ENCODE results near the gene USP34.
"Not testable (repeated sequence)": the region's sequence is repeated elsewhere in the genome, so short reads cannot be mapped to it uniquely, and the experiment has no call there.

Gene USP34

DNA sequence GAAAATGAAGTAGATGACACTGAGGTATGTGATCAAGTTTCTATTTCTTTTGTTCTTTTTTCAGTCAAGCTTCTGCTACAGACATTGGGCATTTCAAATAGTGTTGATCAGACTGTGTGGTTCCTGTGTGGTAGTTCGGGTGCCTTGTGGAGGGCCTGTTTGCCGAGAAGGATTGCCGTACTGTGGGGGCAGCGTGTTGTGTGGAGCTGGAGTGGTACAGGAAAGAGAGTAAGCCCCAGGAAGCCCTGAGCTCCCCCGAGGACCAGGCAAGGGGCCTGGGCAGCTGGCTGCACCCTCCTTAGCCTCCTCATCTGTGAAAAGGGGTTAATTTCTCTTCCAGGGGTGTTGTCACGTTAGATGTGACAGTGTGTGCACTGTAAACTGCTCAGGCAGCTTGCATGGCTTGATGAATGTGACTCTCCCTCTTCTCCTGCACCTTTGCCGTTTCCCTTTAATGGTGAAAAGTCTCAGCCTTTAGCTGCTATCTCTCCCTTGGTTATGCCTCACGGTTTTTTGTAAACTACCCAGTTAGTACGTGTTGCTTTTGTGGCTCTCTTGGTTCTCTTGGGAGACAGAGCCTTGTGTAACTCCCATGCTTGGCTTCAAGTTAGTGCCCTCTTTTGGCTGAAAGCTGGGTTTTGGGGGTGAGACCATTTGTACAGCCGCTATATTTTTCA lies 289.4 kb downstream of the USP34 start:
- no peak for DNase-seq

- no peak for DNase-seq
Measured at GRCh38 chr2:61180686-61181085, 290.2 kb downstream of the USP34 start.

DNA sequence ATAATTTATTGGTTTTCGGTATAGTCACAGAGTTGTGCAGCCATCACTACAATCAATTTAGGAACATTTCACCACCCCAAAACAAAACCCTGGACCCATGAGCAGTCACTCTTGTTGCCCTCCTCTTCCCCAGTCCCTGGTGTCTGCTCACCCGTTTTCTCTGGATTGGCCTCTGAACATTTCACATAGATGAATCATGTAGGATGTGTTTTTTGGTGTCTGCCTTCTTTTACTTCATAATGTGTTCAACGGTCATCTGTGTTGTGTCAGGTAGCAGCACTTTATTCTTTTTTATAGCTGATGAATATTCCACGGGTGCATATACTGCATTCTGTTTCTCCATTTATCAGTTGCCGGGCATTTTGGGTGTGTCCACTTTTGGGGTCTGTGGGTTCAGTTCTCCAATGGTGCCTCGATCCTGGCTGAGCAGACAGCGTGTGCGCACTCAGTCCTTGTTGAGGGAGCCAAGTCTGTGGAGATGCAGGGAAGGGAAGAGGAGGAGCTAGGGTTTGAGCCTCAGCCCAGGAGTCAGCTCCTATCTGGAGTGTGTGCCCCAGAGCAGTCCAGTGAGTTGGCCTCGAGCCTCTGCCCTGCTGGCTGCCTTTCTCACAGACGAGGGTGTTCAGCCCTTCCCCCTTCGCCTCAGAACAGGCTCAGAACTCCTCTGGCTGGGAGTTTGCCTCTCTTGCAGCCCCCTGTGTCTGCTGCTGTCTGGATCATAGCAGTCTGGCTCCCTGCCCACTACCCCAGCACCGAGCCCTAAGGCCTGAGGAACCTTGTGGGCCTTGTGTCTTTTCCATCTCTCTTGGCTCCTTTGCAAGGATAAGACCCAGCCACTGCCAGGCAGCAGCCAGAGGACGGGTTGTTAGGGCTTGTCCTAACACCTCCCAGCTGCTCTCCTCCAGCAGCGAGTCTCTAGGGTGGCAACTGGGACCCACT lies 290.9 kb downstream of the USP34 start:
- no peak for DNase-seq

- no peak for DNase-seq
Measured at GRCh38 chr2:61178603-61179545, 292.0 kb downstream of the USP34 start.

- peak; percentile 32 for DNase-seq
Measured at GRCh38 chr2:61177727-61178549, 292.9 kb downstream of the USP34 start.

DNA sequence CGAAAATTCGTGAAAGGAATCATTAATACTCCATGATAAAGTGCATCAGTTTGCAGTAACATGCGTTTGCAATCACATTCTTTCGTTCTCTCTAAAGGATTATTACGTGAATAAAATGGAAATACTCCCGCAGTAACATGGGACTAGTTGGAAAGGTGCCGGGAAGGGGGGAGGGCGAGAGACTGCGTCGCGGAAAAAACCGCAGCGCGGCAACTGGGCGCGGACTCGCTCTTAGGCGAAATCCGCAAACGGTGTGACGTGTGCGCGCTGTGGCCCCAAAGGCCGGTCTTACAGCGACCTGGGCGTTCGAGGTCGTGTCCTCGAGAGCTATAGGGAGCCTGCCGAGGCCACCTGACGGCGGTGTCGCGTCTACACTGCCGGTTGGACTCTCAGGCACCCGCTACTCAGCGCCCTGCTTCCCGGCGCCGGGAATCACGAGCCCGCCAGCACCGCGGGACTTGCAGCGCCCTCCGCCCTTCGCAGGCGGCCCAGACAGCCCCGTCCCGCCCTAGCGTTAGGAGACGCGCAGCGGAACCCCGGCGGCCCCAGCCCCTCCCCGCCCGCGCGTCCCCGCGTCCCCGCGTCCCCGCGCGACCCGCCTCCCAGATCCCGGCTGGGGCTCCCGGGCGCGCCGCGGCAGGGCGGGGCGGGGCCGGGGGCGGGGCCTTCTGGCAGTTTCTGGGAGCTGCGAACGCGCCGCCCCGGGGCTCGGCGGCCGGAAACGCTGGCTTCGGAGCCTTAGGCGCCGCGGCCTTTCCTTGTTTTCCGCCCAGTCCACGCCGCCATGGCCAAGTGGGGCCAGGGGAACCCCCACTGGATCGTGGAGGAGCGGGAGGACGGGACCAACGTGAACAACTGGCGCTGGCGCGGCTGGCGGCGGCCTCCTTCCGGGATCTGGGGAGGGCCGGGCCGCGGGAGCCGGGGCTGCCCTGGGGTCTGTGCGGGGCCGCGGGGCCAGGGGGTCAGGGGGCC lies 293.8 kb downstream of the USP34 start:
- peak; percentile 94 for DNase-seq

GRCh38 chr2:61175036-61175435 lies 295.9 kb downstream of the USP34 start:
- no peak for DNase-seq

DNA sequence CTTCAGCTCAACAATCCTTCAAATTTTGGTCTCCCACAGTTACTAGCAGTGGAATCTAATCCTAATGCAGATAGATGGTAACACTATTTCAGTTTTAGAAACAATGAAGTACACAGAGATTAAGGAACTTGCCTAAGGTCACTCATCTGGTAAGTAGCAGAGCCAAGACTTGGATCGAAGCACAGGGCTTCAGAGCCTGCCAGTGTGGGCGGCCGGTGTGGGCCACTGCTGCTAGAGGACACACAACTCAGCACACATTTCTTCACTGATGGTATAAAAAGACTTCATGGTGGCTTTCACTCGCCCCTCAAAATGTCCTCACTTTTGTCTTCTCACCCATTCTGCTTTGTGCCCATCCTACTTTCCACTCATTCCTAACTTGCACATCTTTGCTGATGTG lies 297.8 kb downstream of the USP34 start:
- no peak for DNase-seq

GRCh38 chr2:61172671-61173070 lies 298.2 kb downstream of the USP34 start:
- no peak for DNase-seq

DNA sequence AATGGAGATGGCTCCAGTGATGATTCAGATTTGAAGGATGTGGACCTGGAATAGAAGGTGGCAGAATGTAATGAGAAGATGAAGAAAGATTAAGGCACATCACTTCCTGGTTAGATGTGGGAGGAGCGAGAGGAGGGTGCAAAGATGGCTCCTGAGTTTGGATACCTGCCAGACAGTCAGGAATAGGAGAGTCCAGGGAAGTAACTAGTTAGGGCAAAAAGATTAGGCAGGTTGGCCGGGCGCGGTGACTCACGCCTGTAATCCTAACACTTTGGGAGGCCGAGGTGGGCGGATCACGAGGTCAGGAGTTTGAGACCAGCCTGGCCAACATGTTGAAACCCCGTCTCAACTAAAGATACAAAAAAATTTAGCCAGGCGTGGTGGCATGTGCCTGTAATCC lies 303.3 kb downstream of the USP34 start:
- no peak for DNase-seq

- no peak for DNase-seq
Measured at GRCh38 chr2:61165946-61166345, 304.9 kb downstream of the USP34 start.

DNA sequence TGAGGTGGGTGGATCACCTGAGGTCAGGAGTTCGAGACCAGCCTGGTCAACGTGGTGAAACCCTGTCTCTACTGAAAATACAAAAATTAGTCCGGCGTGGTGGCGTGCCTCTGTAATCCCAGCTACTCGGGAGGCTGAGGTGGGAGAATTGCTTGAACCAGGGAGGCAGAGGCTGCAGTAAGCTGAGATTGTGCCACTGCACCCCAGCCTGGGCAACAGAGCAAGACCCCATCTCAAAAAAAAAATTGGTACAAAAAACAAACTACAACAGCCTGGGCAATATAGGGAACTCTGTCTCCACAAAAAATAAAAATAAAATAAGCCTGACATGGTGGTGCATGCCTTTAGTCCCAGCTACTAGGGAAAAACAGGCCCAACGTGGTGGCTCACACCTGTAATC lies 305.8 kb downstream of the USP34 start:
- not testable (repeated sequence) for DNase-seq

- DNase-seq = no peak
Measured at GRCh38 chr2:61162721-61163120, 308.2 kb downstream of the USP34 start.

- DNase-seq = no peak
Measured at GRCh38 chr2:61161888-61162287, 309.0 kb downstream of the USP34 start, which contains the start of gene C2orf74. Gene C2orf74 (plus strand): TSS chr2:61162188. CDS start chr2:61162515, 327 bp downstream.

GRCh38 chr2:61158356-61158955 lies 312.4 kb downstream of the USP34 start:
- peak; percentile 84 for DNase-seq

GRCh38 chr2:61157371-61158003 lies 313.4 kb downstream of the USP34 start:
- DNase-seq = peak; percentile 75

- DNase-seq = no peak
Measured at GRCh38 chr2:61151436-61151835, 319.5 kb downstream of the USP34 start.

GRCh38 chr2:61149074-61149473 lies 321.8 kb downstream of the USP34 start:
- no peak for DNase-seq

DNA sequence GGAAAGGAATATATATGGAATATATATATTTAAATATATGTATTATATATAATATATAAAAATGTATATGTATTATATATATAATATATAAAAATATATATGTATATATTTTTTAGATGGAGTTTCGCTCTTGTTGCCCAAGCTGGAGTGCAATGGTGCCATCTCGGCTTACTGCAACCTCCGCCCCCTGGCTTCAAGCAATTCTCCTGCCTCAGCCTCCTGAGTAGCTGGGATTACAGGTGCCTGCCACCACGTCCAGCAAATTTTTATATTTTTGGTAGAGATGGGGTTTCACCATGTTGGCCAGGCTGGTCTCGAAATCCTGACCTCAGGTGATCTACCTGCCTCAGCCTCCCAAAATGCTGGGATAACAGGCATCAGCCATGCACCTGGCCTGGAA lies 322.8 kb downstream of the USP34 start:
- not testable (repeated sequence) for DNase-seq

GRCh38 chr2:61145990-61146389 lies 324.9 kb downstream of the USP34 start:
- DNase-seq = no peak

Measured in NCI-H82 (cell line).